Endothelial cell of umbilical vein (primary cell): ENCODE data around the gene ANKFN1. TPM values are rescaled to one million over a fixed set of nuclear protein-coding genes. Genes with fewer than 3 reads are reported as not detected.

Source experiments
- BruUV-seq: library from RNA; stranded (reverse); fragments of 400-500 nt; replicated peaks from 2 replicates; lab custom pipeline; 2021; lab: Mats Ljungman, UMichigan
- CTCF ChIA-PET: fragments of 300-600, 350-600 bp; sonication (Branson Sonifier 250); formaldehyde crosslinking; loops from one replicate; lab custom pipeline; 2021; ENCODE audit warnings: antibody characterized with exemption, inconsistent platforms; lab: Charles Lee
- POLR2A ChIA-PET: fragments of 300-600, 350-600 bp; sonication (Branson Sonifier 250); formaldehyde crosslinking; loops from one replicate; lab custom pipeline; 2021; ENCODE audit warnings: antibody characterized with exemption, inconsistent platforms; lab: Charles Lee
- DNase-seq: peaks from one replicate; pipeline ENCODE4 v3.0.0-alpha.2; 2011; ENCODE audit warnings: low read depth, low spot score
- FAIRE-seq: peaks from 2 replicates; lab custom pipeline; 2011; peaks lifted over from hg19 to GRCh38; lab: Jason Lieb, UNC
- H2AFZ ChIP-seq: 2 replicates; pipeline ENCODE4 v1.6.0; 2012; ENCODE audit warnings: low read depth, low read length, control low read depth, inconsistent platforms
- H3K27ac ChIP-seq: 2 replicates; pipeline ENCODE4 v1.5.1; 2011; ENCODE audit warnings: low read depth, mild to moderate bottlenecking, control low read depth, low read length, moderate library complexity; ENCODE audit not compliant: insufficient read depth
- H3K27me3 ChIP-seq, 2 experiments: 2 replicates each; pipeline versions ENCODE4 v1.6.0 to v1.6.1; 2011; ENCODE audit warnings: low read length in 2 of 2, mixed read lengths in 1 of 2; ENCODE audit not compliant: control insufficient read depth in 2 of 2, insufficient read depth in 2 of 2
- H3K36me3 ChIP-seq, 2 experiments: 2 replicates in 1 of 2; 3 replicates in 1 of 2; pipeline ENCODE4 v1.5.1; 2011; ENCODE audit warnings: low read length in 2 of 2, mild to moderate bottlenecking in 1 of 2, moderate library complexity in 1 of 2; ENCODE audit not compliant: control insufficient read depth in 2 of 2, insufficient read depth in 2 of 2; ENCODE audit errors: extremely low read depth in 1 of 2
- H3K4me1 ChIP-seq: 3 replicates; pipeline ENCODE4 v1.5.1; 2011; ENCODE audit warnings: mild to moderate bottlenecking, low read length; ENCODE audit not compliant: control insufficient read depth, insufficient read depth; ENCODE audit errors: extremely low read depth
- H3K4me2 ChIP-seq: 2 replicates; pipeline ENCODE4 v1.6.1; 2011; ENCODE audit warnings: low read length, control low read depth, mixed read lengths; ENCODE audit not compliant: insufficient read depth
- H3K4me3 ChIP-seq, 3 experiments: fragments of 200-600 bp in 1 of 3; sonication (generic), shearing (Covaris generic) in 1 of 3; replicated peaks in 1 of 3; 2 replicates each; pipeline ENCODE4 v1.5.1; 2011 to 2016; ENCODE audit warnings: control low read depth in 3 of 3, low read length in 3 of 3, mild to moderate bottlenecking in 2 of 3, inconsistent platforms in 1 of 3, low read depth in 1 of 3, moderate library complexity in 1 of 3; ENCODE audit not compliant: insufficient read depth in 1 of 3
- H3K79me2 ChIP-seq: 2 replicates; pipeline ENCODE4 v1.6.0; 2012; ENCODE audit warnings: low read length, inconsistent platforms; ENCODE audit not compliant: control insufficient read depth, insufficient read depth
- H3K9ac ChIP-seq: replicated peaks from 2 replicates; pipeline ENCODE3; 2011; ENCODE audit warnings: low read length, control low read depth; ENCODE audit not compliant: insufficient read depth; ENCODE audit errors: extremely low read depth
- H3K9me1 ChIP-seq: replicated peaks from 3 replicates; pipeline ENCODE4 v1.6.0; 2011; ENCODE audit warnings: mild to moderate bottlenecking, low read length; ENCODE audit not compliant: control insufficient read depth, insufficient read depth; ENCODE audit errors: extremely low read depth
- H3K9me3 ChIP-seq: replicated peaks from 2 replicates; pipeline ENCODE4 v1.5.1; 2012; ENCODE audit warnings: low read length, inconsistent platforms; ENCODE audit not compliant: control insufficient read depth, insufficient read depth
- H4K20me1 ChIP-seq: replicated peaks from 2 replicates; pipeline ENCODE3; 2011; ENCODE audit warnings: mild to moderate bottlenecking, low read length; ENCODE audit not compliant: control insufficient read depth, insufficient read depth; ENCODE audit errors: extremely low read depth
- CTCF ChIP-seq, 2 donors: IDR thresholded peaks; 1 replicate in 1 of 2; 2 replicates in 1 of 2; pipeline ENCODE4 v1.5.1; 2011; ENCODE audit warnings: low read length in 2 of 2, mild to moderate bottlenecking in 2 of 2, moderate library complexity in 2 of 2, control low read depth in 1 of 2, inconsistent platforms in 1 of 2, low read depth in 1 of 2; ENCODE audit not compliant: insufficient read depth in 1 of 2; ENCODE audit errors: extremely low read depth in 1 of 2
- EZH2 ChIP-seq: IDR thresholded peaks from 2 replicates; pipeline ENCODE4 v1.6.1; 2012; ENCODE audit warnings: borderline replicate concordance, low read depth, mild to moderate bottlenecking, moderate library complexity, low read length, inconsistent platforms; ENCODE audit not compliant: severe bottlenecking
- FOS ChIP-seq: IDR thresholded peaks from 2 replicates; pipeline ENCODE4 v1.6.1; 2011; ENCODE audit warnings: mild to moderate bottlenecking, low read length, moderate library complexity, borderline replicate concordance; ENCODE audit not compliant: insufficient read depth
- GATA2 ChIP-seq: IDR thresholded peaks from 2 replicates; pipeline ENCODE4 v1.7.0; 2011; ENCODE audit warnings: low read depth, mild to moderate bottlenecking, moderate library complexity, mixed read lengths, low read length; ENCODE audit not compliant: insufficient read length, insufficient read depth
- JUN ChIP-seq: IDR thresholded peaks from 2 replicates; pipeline ENCODE4 v1.6.1; 2011; ENCODE audit warnings: borderline replicate concordance, low read depth; ENCODE audit not compliant: insufficient read length, insufficient read depth
- MAX ChIP-seq: IDR thresholded peaks from 2 replicates; pipeline ENCODE4 v1.6.1; 2011; ENCODE audit not compliant: insufficient read depth, insufficient read length
- MYC ChIP-seq: IDR thresholded peaks from one replicate; pipeline ENCODE4 v1.6.1; 2011; ENCODE audit warnings: mild to moderate bottlenecking, low read depth, low read length
- POLR2A ChIP-seq: IDR thresholded peaks from 2 replicates; pipeline ENCODE4 v1.6.1; 2012; ENCODE audit warnings: low read depth, mild to moderate bottlenecking, control low read depth, low read length
- POLR2AphosphoS5 ChIP-seq: IDR thresholded peaks from 2 replicates; pipeline ENCODE4 v1.6.1; 2012; ENCODE audit warnings: low read depth, mild to moderate bottlenecking, control low read depth, low read length, moderate library complexity; ENCODE audit not compliant: insufficient read depth
- dilution Hi-C: fragments of 300-500 bp; cut with MboI; formaldehyde crosslinking; loops from one replicate; pipeline ENCODE4 v1.15.0; 2019; ENCODE audit warnings: low sequenced_read_pairs; ENCODE audit not compliant: extremely low pct_ligation_motif_present
- intact Hi-C: fragments of 100-400 bp; cut with micrococcal nuclease; formaldehyde crosslinking; loops from one replicate; pipeline ENCODE4 v1.10.0; 2022
- polyA plus RNA-seq, 4 experiments: library from polyadenylated mRNA; depleted of rRNA in 3 of 4; stranded (reverse) in 3 of 4; unstranded in 1 of 4; fragments of >200 nt; gene quantifications; 2 replicates each; pipeline versions ENCODE4 v1.2.1 to v1.2.3, GENCODE V29; 2011 to 2012; ENCODE audit warnings: missing spikeins in 1 of 4
- total RNA-seq: library from RNA; stranded (reverse); gene quantifications from 2 replicates; pipeline ENCODE4 v1.2.3, GENCODE V29; 2021

ANKFN1 gene
- total and polyA plus RNA-seq, 2 donors (not counting 3 experiments of a cell fraction or from before 2014, with no cell fraction given): 0.15 TPM; not detected in 1

GRCh38 chr17:56457501-56457900, 304.2 kb downstream of the ANKFN1 start:
- BruUV-seq: no TSS peak
- no peak overlapping the region for H2AFZ ChIP-seq
- ChIA-PET POLR2A (no interaction called here), CTCF (no interaction called here)
- DNase-seq: no peak
- H3K4me1 ChIP-seq: peaks cover 8% of the 10 kb centered on the region
- no peaks in the 10 kb centered on the region for H4K20me1 ChIP-seq
- H3K4me3 ChIP-seq: no peak overlapping the region
- FAIRE-seq: no peak
- no peaks in the 10 kb centered on the region for H3K36me3 ChIP-seq
- TF ChIP-seq JUN (no peak), GATA2 (no peak), POLR2A (no peak), EZH2 (no peak), MAX (no peak), POLR2AphosphoS5 (no peak), CTCF (IDR thresholded peaks at IDR 0.05; ENCODE audit: extremely low read depth in 1 of 2, insufficient read depth in 1 of 2, low read depth in 1 of 2, low read length in 2 of 2) (no peak), FOS (no peak), MYC (no peak)
- no peak overlapping the region for H3K4me2 ChIP-seq
- H3K27ac ChIP-seq: no peak overlapping the region
- H3K27me3 ChIP-seq: no peaks in the 10 kb centered on the region
- no peak overlapping the region for H3K9ac ChIP-seq
- H3K79me2 ChIP-seq: no peaks in the 10 kb centered on the region
- intact Hi-C loops (no loop called here), dilution Hi-C loops (no loop called here)
- H3K9me1 ChIP-seq: no peaks in the 10 kb centered on the region
- H3K9me3 ChIP-seq: no peaks in the 10 kb centered on the region
